ENCODE measurements around the gene LRCH1. TPM values are rescaled to one million over a fixed set of nuclear protein-coding genes. Genes with fewer than 3 reads are reported as not detected.
A peak's percentile ranks its signal among the peaks of the same experiment; 100 is the strongest.

Gene LRCH1
- total RNA-seq, 1 experiment from 2014 or later = 4.6 TPM

GRCh38 chr13:46630431-46631178 lies 77.6 kb downstream of the LRCH1 start:
- H3K27me3 ChIP-seq = no peaks in the 10 kb centered on the region
- no peaks in the 10 kb centered on the region for H3K9me3 ChIP-seq
- DNase-seq = no peak
- no peak overlapping the region for H3K4me3 ChIP-seq
- no peaks in the 10 kb centered on the region for H3K36me3 ChIP-seq

DNA sequence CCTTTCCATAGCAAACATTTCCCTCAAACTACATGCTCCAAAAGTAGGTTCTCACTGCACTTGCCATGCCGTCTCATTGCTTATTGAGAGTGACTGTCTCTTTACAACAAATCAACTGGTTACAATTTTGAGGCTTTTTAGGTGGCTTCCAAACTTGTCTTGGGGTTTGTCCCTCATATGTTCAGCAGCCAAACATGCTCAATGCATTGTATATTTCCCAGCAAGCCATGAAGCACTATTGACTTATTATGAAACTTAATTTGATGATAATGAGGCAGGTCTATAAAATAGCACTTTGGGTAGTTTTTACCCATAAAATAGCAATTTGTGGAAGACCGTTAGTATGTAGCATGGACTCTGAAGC lies 78.2 kb downstream of the LRCH1 start:
- H3K36me3 ChIP-seq = no peaks in the 10 kb centered on the region
- no peaks in the 10 kb centered on the region for H3K27me3 ChIP-seq
- no peak overlapping the region for H3K4me3 ChIP-seq
- no peak for DNase-seq
- no peaks in the 10 kb centered on the region for H3K9me3 ChIP-seq

- no peaks in the 10 kb centered on the region for H3K9me3 ChIP-seq
- H3K27me3 ChIP-seq = no peaks in the 10 kb centered on the region
- H3K36me3 ChIP-seq = no peaks in the 10 kb centered on the region
- DNase-seq = no peak
- no peak overlapping the region for H3K4me3 ChIP-seq
Observed at GRCh38 chr13:46632176-46632575, 79.2 kb downstream of the LRCH1 start.

DNA sequence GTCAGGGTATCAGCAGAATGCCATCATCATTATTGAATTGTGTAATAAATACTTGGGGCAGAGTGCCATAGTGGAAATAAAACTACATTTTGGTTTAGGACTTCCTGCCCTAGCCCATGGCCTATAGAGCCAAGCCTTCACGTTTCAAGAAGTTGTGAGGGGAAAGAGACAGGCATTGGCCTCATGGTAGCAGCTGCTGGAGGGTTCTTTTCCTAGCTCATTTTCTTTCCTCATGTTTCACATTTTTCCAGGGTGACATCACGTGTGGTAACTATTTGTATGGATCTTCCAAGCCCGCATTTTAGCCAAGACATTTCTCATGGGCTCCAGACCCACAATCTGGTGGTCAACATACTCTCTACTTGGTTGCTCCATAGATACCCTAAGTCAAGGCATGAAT lies 80.4 kb downstream of the LRCH1 start:
- DNase-seq = peak; percentile 56
- Histone ChIP-seq H3K27me3 (no peaks in the 10 kb centered on the region), H3K4me3 (no peak overlapping the region), H3K9me3 (no peaks in the 10 kb centered on the region), H3K36me3 (no peaks in the 10 kb centered on the region)

DNA sequence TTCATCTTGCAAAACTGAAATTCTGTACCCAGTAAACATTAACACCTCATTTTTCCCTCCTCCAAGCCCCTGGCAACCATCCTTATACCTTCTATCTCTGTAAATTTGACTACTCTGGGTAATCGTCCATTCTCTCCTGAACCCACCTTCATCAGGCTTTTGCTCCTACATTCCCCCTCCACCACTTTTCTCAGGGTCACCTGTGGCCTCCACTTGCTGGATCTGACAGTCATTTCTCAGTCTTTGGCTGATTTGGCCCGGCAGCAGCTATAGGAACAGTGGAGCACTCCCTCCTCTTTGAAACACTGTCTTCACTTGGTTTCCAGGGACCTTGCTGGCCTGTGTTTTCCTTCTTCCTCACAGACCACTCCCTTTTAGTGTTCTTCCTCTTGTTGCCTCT lies 83.5 kb downstream of the LRCH1 start:
- Histone ChIP-seq H3K4me3 (no peak overlapping the region), H3K27me3 (no peaks in the 10 kb centered on the region), H3K36me3 (no peaks in the 10 kb centered on the region), H3K9me3 (no peaks in the 10 kb centered on the region)
- no peak for DNase-seq

DNA sequence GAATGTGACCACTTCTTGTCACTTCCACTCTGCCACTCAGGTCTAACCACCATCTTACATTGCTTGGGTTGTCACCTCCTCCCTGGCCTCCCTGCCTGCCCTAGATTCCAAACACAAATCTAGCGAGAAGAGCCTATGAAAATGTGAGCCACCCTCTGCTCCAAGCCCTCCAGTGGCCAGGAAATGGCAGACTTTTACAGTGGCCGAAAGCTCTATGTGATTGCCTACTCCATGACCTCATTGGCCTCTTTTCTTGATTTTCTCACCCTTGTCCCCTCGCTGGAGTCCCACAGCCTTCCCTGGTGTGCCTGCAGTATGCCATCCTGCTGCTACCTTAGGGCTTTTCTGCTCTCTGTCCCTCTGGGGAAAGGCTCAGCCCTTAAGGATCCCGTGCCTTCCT lies 84.2 kb downstream of the LRCH1 start:
- H3K4me3 ChIP-seq = no peak overlapping the region
- H3K36me3 ChIP-seq = no peaks in the 10 kb centered on the region
- H3K9me3 ChIP-seq = no peaks in the 10 kb centered on the region
- H3K27me3 ChIP-seq = no peaks in the 10 kb centered on the region
- no peak for DNase-seq

DNA sequence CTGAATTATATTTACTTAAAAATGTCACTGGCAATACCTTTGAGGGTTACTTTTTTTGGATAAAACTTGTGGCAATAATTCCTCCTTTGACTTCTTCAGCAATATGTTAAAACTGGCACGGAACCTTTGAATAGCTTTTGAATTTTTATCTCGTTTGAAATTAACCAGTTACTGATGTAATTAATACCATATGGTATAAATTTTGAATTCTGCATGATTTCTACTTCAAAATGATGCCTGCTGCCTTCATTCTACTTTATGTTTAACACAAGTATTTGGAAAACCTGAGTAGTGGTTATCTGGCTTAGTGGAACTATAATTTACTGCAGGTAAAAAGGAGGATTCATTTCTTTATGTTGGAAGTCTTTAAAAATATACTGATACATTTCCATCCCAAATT lies 85.3 kb downstream of the LRCH1 start:
- no peak for DNase-seq
- H3K36me3 ChIP-seq = no peaks in the 10 kb centered on the region
- no peak overlapping the region for H3K4me3 ChIP-seq
- H3K9me3 ChIP-seq = no peaks in the 10 kb centered on the region
- H3K27me3 ChIP-seq = no peaks in the 10 kb centered on the region

DNA sequence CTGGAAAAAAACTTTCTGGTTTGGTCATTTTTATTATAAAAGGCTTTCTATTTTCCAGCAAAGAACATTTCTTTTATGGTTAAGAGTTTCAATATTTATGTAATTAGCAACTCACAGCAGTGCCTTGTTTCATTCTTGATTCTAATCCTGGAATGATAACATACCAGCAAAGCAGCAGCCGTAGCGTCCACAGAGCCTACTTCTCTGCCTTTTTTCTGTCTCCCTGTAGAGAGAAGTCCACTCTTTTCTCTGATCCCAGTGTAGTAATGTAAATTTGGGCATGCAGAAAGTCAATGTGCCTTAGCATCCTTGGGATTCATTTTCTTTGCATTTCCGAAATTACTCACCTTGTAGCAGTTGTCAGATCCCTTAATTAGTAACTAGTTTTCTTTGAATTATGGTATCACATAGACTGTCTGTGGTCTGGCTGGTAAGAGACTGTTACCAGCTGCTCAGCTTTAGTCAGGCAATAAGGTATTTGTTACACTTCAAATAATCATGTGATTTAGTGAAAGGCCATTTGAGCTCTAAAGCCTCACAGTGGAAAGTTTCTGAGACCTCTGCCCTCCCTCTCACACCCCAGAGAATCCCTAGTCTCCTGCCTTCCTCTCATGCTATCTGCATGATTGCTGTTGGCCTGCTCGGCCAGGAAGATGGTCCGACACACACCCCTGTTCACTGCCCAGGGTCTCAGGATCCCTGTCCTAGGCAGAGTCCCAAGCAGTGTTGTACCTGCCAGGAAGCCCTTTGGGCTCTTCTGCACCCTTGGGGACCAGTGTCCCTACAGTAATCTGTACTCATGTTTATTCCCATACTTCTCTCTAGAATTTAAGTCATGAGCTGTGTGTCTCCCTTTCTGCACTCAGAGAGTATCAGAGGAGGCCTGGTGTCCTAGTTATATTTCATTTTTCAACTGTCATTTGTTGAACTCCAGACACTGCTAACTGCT lies 86.3 kb downstream of the LRCH1 start:
- Histone ChIP-seq H3K4me3 (no peak overlapping the region), H3K36me3 (no peaks in the 10 kb centered on the region), H3K9me3 (no peaks in the 10 kb centered on the region), H3K27me3 (no peaks in the 10 kb centered on the region)
- no peak for DNase-seq

GRCh38 chr13:46640843-46641242 lies 87.9 kb downstream of the LRCH1 start:
- Histone ChIP-seq H3K4me3 (no peak overlapping the region), H3K27me3 (no peaks in the 10 kb centered on the region), H3K36me3 (no peaks in the 10 kb centered on the region), H3K9me3 (no peaks in the 10 kb centered on the region)
- DNase-seq = peak; percentile 66

DNA sequence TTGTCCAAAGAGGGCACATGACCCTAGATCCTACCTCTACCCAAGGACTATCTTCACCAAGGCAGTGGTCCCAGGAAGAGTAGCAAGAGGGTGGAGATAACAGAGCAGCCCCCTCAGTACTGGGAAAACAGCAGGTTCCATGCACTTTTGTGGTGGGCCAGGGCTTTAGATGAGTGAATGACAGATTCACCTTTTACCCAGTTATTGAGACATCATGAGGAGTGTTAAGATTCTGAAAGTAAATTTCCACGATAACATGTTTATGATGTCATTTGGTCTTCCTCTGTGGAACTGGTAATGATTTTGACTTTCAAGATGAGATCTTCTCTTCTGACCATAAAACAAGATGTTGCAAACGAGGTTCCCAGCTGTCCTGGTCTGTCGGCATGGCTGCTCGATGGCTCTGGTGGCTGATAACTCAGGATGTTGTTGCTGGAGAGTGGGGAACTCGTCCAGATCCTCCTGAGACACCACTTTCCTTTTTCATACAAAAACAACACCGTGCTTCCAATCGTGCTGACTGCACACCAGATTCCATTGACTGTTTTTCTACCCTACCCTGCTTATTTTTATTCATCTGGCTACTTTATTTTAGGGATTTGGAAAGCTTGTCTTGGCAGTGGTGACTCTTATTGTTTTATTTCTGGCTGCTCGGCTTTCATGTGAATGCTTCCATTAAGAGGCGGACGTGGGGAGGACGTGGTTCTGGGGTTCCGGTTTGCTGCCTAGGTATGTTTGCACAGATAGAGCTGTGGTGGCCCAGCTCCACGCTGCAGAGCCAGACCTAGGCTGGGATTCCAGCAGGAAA lies 88.5 kb downstream of the LRCH1 start:
- H3K36me3 ChIP-seq = no peaks in the 10 kb centered on the region
- no peak for DNase-seq
- H3K4me3 ChIP-seq = no peak overlapping the region
- H3K27me3 ChIP-seq = no peaks in the 10 kb centered on the region
- no peaks in the 10 kb centered on the region for H3K9me3 ChIP-seq

DNA sequence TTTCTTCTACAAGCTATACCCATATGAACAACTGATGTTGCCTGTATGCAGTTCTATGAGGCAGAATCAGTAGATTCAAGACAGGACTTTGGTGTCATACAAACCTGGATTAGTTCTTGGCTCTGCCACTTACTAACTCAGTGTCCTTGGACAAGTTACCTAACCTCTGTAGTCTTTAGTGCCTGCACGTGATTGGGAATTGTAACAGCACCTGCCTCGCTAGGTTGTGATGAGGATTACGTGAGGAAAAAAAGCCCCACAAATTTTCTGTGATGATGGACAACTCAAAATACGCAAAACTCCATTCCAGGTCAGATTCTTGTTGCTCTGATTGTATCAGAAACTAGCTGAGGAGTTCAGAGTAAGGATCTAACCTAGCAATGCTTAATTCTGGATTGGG lies 89.3 kb downstream of the LRCH1 start:
- H3K36me3 ChIP-seq = no peaks in the 10 kb centered on the region

DNA sequence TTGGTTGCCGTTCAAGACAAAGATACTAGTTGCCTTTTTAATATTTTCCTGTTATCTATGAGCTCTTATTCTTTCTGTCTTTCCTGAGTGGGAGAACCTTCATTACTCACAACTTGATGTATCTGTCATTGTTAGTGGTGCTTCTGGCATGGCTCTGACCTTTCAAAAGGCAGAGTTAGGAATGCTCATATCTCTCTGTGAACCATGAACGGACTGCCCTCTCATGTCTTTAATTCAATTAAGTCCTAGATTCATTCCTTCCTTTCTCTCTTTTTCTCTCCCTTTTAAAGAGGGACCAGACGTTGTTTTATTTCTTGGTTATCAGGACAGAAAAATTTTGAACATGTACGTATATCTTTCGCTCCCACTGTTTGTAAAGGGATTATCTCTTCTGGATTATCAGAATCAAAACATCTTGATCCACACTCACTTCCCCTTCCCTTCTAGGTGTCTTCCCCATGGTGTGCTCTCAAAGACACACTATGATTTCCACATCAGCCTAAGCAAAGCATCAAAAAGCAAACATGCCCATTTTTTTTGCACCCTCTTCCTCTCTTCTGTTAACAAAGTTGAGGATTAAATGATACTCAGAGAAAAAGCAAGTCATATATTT lies 90.3 kb downstream of the LRCH1 start:
- Histone ChIP-seq H3K27me3 (no peaks in the 10 kb centered on the region), H3K36me3 (no peaks in the 10 kb centered on the region), H3K4me3 (no peak overlapping the region), H3K9me3 (no peaks in the 10 kb centered on the region)
- no peak for DNase-seq

More for the DNA sequence above, 89.3 kb downstream of the LRCH1 start:
- DNase-seq = no peak
- Histone ChIP-seq H3K9me3 (no peaks in the 10 kb centered on the region), H3K27me3 (no peaks in the 10 kb centered on the region), H3K4me3 (no peak overlapping the region)

GRCh38 chr13:46644816-46645215 lies 91.8 kb downstream of the LRCH1 start:
- DNase-seq = no peak
- Histone ChIP-seq H3K9me3 (no peaks in the 10 kb centered on the region), H3K4me3 (no peak overlapping the region), H3K36me3 (no peaks in the 10 kb centered on the region), H3K27me3 (no peaks in the 10 kb centered on the region)

DNA sequence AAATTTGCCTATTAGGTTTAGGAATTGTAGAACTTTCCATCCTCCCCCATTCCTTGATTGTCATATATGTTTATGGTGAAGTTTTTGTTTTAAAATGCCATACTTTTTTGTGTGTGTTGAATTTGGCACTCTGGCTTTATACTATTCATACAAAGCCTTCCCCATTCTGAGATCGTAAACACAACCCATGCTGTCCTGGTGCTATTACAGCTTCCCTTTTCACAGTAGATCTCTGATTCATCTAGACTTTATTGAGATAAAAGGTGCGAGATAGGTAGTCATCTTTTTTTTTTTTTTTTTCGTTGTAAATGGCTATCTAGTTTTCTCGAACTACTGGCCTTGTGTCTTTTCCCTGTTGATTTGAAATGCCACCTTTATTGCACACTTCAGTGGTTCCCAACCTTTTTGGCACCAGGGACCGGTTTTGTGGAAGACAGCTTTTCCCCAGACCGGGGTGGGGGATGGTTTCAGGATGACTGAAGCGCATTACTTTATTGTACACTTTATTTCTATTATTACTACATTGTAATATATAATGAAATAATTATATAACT lies 94.6 kb downstream of the LRCH1 start:
- H3K9me3 ChIP-seq = no peaks in the 10 kb centered on the region
- no peaks in the 10 kb centered on the region for H3K36me3 ChIP-seq
- H3K27me3 ChIP-seq = no peaks in the 10 kb centered on the region
- H3K4me3 ChIP-seq = no peak overlapping the region
- DNase-seq = no peak

DNA sequence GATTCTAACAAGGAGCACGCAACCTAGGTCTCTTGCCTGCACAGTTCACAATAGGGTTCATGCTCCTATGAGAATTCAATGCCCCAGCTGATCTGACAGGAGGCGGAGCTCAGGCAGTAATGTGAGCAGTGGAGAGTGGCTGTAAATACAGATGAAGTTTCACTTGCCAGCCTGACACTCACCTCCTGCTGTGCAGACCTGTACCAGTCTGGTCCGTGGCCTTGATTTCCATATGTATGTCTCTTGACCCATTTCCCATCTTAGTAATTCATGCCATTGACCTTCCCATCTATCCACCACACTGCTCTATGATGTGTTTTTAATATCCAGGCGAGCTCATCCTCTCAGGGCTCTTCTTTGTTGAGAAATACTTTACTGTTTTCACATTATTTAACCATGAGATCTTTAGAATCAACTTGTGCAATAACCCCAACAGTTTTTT lies 95.2 kb downstream of the LRCH1 start:
- no peaks in the 10 kb centered on the region for H3K27me3 ChIP-seq
- no peaks in the 10 kb centered on the region for H3K36me3 ChIP-seq
- H3K4me3 ChIP-seq = no peak overlapping the region
- no peaks in the 10 kb centered on the region for H3K9me3 ChIP-seq
- no peak for DNase-seq

- Histone ChIP-seq H3K27me3 (no peaks in the 10 kb centered on the region), H3K9me3 (no peaks in the 10 kb centered on the region), H3K4me3 (no peak overlapping the region), H3K36me3 (no peaks in the 10 kb centered on the region)
- no peak for DNase-seq
Observed at GRCh38 chr13:46649816-46650215, 96.8 kb downstream of the LRCH1 start.
